Epithelial cell of proximal tubule (primary cell): ENCODE measurements around the gene IGF2R. TPM values are rescaled to one million over a fixed set of nuclear protein-coding genes. Genes with fewer than 3 reads are reported as not detected.
"Not testable (repeated sequence)": the region's sequence is repeated elsewhere in the genome, so short reads cannot be mapped to it uniquely, and the experiment has no call there.

Source experiments
- DNase-seq: peaks from one replicate; pipeline ENCODE4 v3.0.0-alpha.2; 2011; ENCODE audit warnings: low read depth
- H3K4me3 ChIP-seq: 2 replicates; pipeline ENCODE4 v1.5.1; 2011; ENCODE audit warnings: low read depth, mild to moderate bottlenecking, low read length
- CTCF ChIP-seq: conservative IDR thresholded peaks from 2 replicates; pipeline ENCODE4 v1.5.1; 2012; ENCODE audit warnings: low read depth, mild to moderate bottlenecking, low read length
- total RNA-seq: library from RNA; depleted of rRNA; stranded (reverse); fragments of >200 nt; gene quantifications from 2 replicates; pipeline ENCODE4 v1.2.3, GENCODE V29; 2015

IGF2R gene
- total RNA-seq, 1 donor from 2014 or later = 50.8 TPM

GRCh38 chr6:160135907-160136655 lies 167.2 kb downstream of the IGF2R start:
- no peak for DNase-seq
- no peak overlapping the region for H3K4me3 ChIP-seq

GRCh38 chr6:160137130-160137988 lies 168.5 kb downstream of the IGF2R start:
- DNase-seq = no peak
- H3K4me3 ChIP-seq = no peak overlapping the region
- no peak for TF ChIP-seq CTCF

More at GRCh38 chr6:160135907-160136655, 167.2 kb downstream of the IGF2R start:
- TF ChIP-seq CTCF = no peak

- DNase-seq = no peak
- no peak overlapping the region for H3K4me3 ChIP-seq
- peak; percentile 83 for TF ChIP-seq CTCF
Observed at GRCh38 chr6:160137989-160138835, 169.3 kb downstream of the IGF2R start.

- no peak for TF ChIP-seq CTCF
- no peak for DNase-seq
- no peak overlapping the region for H3K4me3 ChIP-seq
Observed at GRCh38 chr6:160138839-160139419, 170.0 kb downstream of the IGF2R start.

- peak; percentile 39 for DNase-seq
- no peak overlapping the region for H3K4me3 ChIP-seq
- TF ChIP-seq CTCF = no peak
Observed at GRCh38 chr6:160139420-160139851, 170.6 kb downstream of the IGF2R start.

GRCh38 chr6:160140493-160140892 lies 171.6 kb downstream of the IGF2R start:
- DNase-seq, H3K4me3 ChIP-seq: not testable (repeated sequence)
